GM21447 (cell line): ENCODE data around the gene PDE9A.
"Not testable (repeated sequence)": the region's sequence is repeated elsewhere in the genome, so short reads cannot be mapped to it uniquely, and the experiment has no call there.

ENCODE experiments used
- ATAC-seq: cut with Tn5 transposase; IDR thresholded peaks from one replicate; pipeline ENCODE4 v1.9.1; 2021; ENCODE audit not compliant: unreplicated experiment

The PDE9A gene

GRCh38 chr21:42653231-42654061 is at the start of gene PDE9A:
Gene PDE9A (plus strand): TSS chr21:42653621. CDS start chr21:42653815, 194 bp downstream.
- no peak for ATAC-seq

GRCh38 chr21:42607102-42607501 is 46.3 kb upstream of the PDE9A start:
- ATAC-seq = no peak

GRCh38 chr21:42607525-42608102 is 45.8 kb upstream of the PDE9A start:
- ATAC-seq = no peak

GRCh38 chr21:42608446-42608845 is 45.0 kb upstream of the PDE9A start:
- no peak for ATAC-seq

GRCh38 chr21:42609811-42610210 is 43.6 kb upstream of the PDE9A start:
- ATAC-seq = no peak

GRCh38 chr21:42611852-42612251 is 41.6 kb upstream of the PDE9A start:
- no peak for ATAC-seq

GRCh38 chr21:42612390-42612789 is 41.0 kb upstream of the PDE9A start:
- ATAC-seq = no peak

GRCh38 chr21:42613756-42614155 is 39.7 kb upstream of the PDE9A start:
- no peak for ATAC-seq

- no peak for ATAC-seq
Measured at GRCh38 chr21:42614396-42614795, 39.0 kb upstream of the PDE9A start.

GRCh38 chr21:42614811-42615351 is 38.5 kb upstream of the PDE9A start:
- ATAC-seq = no peak

- ATAC-seq = not testable (repeated sequence)
Measured at GRCh38 chr21:42615377-42615776, 38.0 kb upstream of the PDE9A start.

GRCh38 chr21:42615924-42616323 is 37.5 kb upstream of the PDE9A start:
- ATAC-seq = no peak

- no peak for ATAC-seq
Measured at GRCh38 chr21:42616446-42616845, 37.0 kb upstream of the PDE9A start.

GRCh38 chr21:42616941-42617340 is 36.5 kb upstream of the PDE9A start:
- ATAC-seq = no peak

GRCh38 chr21:42617486-42617885 is 35.9 kb upstream of the PDE9A start:
- ATAC-seq = no peak

GRCh38 chr21:42618707-42619102 is 34.7 kb upstream of the PDE9A start:
- ATAC-seq = no peak

GRCh38 chr21:42619166-42619565 is 34.3 kb upstream of the PDE9A start:
- ATAC-seq = no peak

GRCh38 chr21:42619841-42620240 is 33.6 kb upstream of the PDE9A start:
- ATAC-seq = no peak

- no peak for ATAC-seq
Measured at GRCh38 chr21:42621166-42621818, 32.1 kb upstream of the PDE9A start.

- no peak for ATAC-seq
Measured at GRCh38 chr21:42621819-42622177, 31.6 kb upstream of the PDE9A start.

- ATAC-seq = no peak
Measured at GRCh38 chr21:42622284-42622683, 31.1 kb upstream of the PDE9A start.

- no peak for ATAC-seq
Measured at GRCh38 chr21:42623694-42624093, 29.7 kb upstream of the PDE9A start.
